Activated CD4-positive, alpha-beta T cell treated with anti-CD3 and anti-CD28 coated beads, Interleukin-2, amount 50 U/mL, for 24 hours (primary cell): ENCODE results near the gene CACUL1.
"Not testable (repeated sequence)": the region's sequence is repeated elsewhere in the genome, so short reads cannot be mapped to it uniquely, and the experiment has no call there.

ENCODE experiments used
- DNase-seq, 2 donors: peaks; one replicate each; pipeline ENCODE4 v3.0.0-alpha.2; 2020; ENCODE audit warnings: low read depth in 1 of 2, low spot score in 1 of 2

The CACUL1 gene

DNA sequence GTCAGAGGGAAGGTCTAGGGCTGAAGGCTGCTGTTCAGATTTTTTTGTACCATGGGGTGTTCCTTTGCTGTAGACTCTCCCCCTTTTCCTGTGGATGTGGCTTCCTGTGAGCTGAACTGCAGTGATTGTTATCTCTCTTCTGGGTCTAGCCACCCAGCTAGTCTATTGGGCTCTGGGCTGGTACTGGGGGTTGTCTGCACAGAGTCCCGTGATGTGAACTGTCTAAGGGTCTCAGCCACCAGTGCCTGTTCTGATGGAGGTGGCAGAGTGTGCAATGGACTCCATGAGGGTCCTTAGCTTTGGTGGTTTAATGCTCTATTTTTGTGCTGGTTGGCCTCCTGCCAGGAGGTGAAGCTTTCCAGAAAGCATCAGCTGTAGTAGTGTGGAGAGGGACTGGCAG is 96.6 kb downstream of the CACUL1 start:
- DNase-seq = not testable (repeated sequence)

DNA sequence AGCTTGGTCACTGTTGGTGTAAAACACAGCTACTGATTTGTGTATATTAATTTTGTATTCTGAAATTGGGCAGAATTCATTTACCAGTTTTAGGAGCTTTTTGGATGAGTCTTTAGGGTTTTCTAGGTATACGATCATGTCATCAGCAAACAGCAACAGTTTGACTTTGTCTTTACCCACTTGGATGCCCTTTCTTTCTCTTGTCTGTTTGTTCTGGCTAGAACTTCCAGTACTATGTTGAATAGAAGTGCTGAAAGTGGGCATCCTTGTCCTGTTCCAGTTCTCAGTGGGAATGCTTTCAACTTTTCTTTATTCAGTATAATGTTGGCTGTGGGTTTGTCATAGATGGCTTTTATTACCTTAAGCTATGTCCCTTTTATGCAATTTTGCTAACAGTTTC is 109.5 kb downstream of the CACUL1 start:
- DNase-seq = not testable (repeated sequence)

DNA sequence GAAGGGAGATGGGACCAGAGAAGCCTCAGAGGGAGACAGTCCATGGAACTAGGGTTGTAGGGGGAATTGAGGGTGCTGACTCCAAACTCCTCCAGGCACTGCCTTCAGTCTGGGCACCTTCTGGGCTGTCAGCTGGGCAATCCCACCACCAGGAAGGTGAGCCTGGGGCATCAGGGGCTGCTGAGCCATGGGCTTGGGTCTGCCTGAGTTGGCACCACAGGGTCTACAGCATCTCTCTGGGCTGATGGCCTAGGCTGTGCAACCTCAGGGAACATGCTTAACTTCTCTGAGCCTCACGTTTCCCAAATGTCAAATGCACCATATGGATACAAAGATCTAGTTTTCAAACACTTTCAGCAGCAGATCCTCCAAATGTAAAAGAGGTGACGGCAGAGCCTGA is 112.5 kb downstream of the CACUL1 start:
- no peak for DNase-seq

DNA sequence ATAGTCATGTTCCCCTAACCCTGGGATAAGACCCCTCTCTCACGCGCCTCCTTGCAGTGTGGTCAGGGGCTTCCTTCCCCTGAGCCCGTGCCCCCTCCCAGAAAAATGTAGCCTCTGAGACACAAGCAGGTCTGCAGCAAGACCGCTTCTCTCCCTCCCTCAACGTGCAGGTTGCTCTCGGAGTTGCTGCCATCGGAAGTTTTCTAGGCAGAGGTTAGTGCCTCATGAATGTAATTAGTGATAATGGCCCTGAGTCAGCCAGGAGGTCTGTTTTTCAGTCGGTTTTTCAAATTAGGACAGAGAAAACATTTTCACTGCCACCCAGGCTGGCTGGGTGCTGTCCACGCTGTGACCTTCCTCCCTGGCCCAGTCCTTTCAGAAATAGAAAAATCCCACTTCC is 116.1 kb downstream of the CACUL1 start:
- DNase-seq = no peak

DNA sequence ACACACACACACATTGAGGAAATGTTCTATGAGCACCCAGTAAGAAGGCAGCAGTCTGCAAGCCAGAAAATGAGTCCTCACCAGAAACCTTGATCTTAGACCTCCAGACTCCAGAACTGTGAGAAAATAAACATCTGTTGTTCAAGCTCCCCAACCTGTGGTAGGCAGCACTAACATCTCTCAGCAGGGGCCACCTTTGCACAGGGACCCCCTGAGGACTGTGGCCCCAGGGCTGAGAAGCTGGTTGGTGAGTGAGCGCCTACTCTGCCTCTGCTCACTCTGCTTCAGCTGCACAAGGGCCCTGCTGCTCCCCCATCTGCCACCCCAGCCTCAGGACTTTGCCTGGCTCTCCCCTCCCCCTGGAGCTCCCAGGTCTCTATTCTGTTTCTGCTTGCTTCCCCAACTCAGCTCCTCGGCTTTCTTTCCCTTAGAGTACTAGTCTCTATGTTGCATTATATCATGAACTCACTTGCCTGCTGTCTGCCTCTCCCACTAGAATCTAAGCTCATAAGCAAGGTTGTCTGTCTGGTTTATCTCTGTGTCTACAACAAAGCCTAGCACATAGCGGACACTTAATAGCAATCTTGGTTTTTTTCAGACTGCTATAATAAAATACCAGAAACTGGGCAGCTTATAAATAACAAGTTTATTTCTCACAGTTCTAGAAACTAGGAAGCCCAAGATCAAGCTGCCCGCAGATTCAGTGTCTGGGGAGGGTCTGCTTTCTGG is 118.9 kb downstream of the CACUL1 start:
- DNase-seq = no peak

DNA sequence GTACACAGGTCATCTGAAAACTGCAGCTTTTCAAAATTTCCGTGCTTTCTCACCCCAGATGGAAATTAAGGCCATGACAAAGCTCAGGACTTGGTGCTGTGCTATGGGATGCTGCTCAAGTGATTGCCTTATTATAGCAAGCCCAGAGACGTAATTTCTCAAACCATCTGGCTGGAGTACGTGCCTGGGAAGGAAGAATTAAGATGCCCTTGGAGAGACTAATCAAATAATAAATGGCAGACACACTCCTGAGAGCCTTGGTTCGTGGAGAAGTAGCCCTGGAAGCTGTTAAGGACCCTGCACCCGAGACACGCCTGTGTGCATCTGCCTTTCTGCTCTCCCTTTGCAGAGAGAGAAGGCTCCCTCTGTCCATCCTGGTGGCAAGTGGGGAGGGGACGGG is 121.0 kb downstream of the CACUL1 start:
- DNase-seq = no peak

DNA sequence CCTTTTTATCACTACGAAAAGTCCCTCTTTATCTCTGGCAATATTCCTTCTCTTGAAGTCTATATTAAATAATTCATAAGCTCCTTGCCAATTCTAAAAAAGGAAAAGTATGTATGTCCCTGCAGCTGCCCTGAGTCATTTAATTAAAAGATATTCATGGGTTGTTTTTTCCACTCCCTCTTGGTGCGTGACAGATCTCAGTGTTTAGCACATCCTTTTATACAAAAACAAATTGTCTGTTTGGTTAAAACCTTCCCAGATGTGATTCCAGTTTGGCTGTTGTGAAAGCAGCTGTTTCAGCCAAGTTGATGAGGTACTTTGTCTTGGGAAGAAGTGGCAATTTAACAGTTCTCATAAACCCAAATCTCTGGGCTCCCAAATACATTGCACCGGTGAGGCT is 125.6 kb downstream of the CACUL1 start:
- no peak for DNase-seq

DNA sequence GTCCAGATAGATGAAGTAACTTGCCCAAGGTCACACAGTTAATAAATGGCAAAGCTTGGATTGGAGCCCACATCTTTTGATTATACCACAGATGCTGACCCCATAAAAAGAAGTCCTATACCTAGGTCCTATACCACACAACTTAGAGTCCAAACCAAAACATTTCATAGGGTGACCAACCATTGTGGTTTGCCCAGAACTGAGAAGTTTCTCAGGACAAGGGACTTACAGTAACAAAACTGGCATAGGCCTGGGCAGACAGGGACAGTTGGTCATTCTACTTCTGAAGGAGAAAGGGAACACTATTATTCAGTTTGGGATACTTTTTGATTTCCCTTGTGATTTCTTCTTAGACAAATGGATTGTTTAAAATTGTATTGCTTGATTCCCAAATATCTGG is 126.4 kb downstream of the CACUL1 start:
- no peak for DNase-seq

DNA sequence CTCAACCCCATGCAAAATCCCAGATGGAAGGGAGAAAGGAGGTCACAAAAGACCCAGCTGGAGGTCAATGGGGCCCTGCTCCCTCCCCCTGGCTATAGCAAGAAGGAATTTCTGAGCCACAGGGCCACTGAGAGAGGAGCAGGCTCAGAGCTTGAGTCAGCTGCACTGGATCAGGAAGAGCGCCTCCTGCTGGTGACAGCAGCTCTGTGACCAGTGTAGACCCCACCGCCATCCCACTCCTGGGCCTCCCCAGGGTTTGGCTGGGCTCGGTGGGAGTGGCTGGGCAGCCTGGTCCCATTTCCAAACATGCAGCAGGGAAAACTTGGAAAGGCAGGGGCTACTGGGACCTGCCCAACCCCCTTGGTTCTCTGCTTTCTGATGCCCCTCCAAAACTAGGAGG is 127.8 kb downstream of the CACUL1 start:
- no peak for DNase-seq
